Esophagus squamous epithelium (tissue), 5 donors: ENCODE data around the gene RANBP3L. TPM values are rescaled to one million over a fixed set of nuclear protein-coding genes. Genes with fewer than 3 reads are reported as not detected.

Experiments used
- DNase-seq: peaks from one replicate; lab custom pipeline; 2025; lab: John Stamatoyannopoulos, UW
- H3K27ac ChIP-seq, 4 donors: fragments of 200-600 bp; sonication (generic); one replicate each; pipeline ENCODE4 v1.5.1; 2016 to 2019; ENCODE audit warnings: mild to moderate bottlenecking in 1 of 4
- H3K27me3 ChIP-seq, 4 donors: fragments of 200-600 bp; sonication (generic); 1 replicate in 3 of 4; 2 replicates in 1 of 4; pipeline versions ENCODE4 v1.5.1 to v1.6.0; 2017 to 2021; ENCODE audit warnings: antibody characterized with exemption in 1 of 4
- H3K36me3 ChIP-seq, 3 donors: fragments of 200-600 bp; sonication (generic); one replicate each; pipeline ENCODE4 v1.5.1; 2016 to 2019
- H3K4me1 ChIP-seq, 3 donors: fragments of 200-600 bp; sonication (generic); one replicate each; pipeline ENCODE4 v1.5.1; 2017 to 2019
- H3K4me3 ChIP-seq, 4 donors: fragments of 200-600 bp; sonication (generic); 1 replicate in 3 of 4; 2 replicates in 1 of 4; pipeline ENCODE4 v1.5.1; 2016 to 2019; ENCODE audit warnings: mild to moderate bottlenecking in 2 of 4, moderate library complexity in 1 of 4
- H3K9me3 ChIP-seq, 3 donors: fragments of 200-600 bp; sonication (generic); one replicate each; pipeline ENCODE4 v1.5.1; 2016 to 2019
- POLR2A ChIP-seq, 4 donors: fragments of 450-650 bp; IDR thresholded peaks; one replicate each; pipeline ENCODE4 v1.6.1; 2017; ENCODE audit warnings: antibody characterized with exemption in 4 of 4, mild to moderate bottlenecking in 4 of 4, moderate library complexity in 3 of 4
- WGBS, 2 donors: methylation state at CpG; one replicate each; pipeline ENCODE4 v1.1.5; 2018; 5-methylcytosine and 5-hydroxymethylcytosine counted together
- intact Hi-C: fragments of 100-400 bp; cut with DNase I; formaldehyde crosslinking; loops from one replicate; pipeline ENCODE4 v1.15.0; 2022
- total RNA-seq, 4 donors: library from RNA; depleted of rRNA; stranded (reverse); fragments of >200 nt; gene quantifications; one replicate each; pipeline ENCODE4 v1.1.0, GENCODE V29; 2016
- TF ChIP-seq, protein P1 (sequence below), 6 experiments: fragments of 450-650 bp in 4 of 6; fragments of 200-600 bp in 2 of 6; sonication (generic) in 2 of 6; IDR thresholded peaks; one replicate each; pipeline ENCODE4 v1.5.1; 2016 to 2019; ENCODE audit warnings: antibody characterized with exemption in 6 of 6, mild to moderate bottlenecking in 4 of 6, moderate library complexity in 4 of 6
- donor health status: DM: yes; HTN: yes; CAD: no.

RANBP3L gene
- total RNA-seq, 4 donors from 2014 or later = 0.30 to 0.57 (median 0.56) TPM; not detected in 1

DNA sequence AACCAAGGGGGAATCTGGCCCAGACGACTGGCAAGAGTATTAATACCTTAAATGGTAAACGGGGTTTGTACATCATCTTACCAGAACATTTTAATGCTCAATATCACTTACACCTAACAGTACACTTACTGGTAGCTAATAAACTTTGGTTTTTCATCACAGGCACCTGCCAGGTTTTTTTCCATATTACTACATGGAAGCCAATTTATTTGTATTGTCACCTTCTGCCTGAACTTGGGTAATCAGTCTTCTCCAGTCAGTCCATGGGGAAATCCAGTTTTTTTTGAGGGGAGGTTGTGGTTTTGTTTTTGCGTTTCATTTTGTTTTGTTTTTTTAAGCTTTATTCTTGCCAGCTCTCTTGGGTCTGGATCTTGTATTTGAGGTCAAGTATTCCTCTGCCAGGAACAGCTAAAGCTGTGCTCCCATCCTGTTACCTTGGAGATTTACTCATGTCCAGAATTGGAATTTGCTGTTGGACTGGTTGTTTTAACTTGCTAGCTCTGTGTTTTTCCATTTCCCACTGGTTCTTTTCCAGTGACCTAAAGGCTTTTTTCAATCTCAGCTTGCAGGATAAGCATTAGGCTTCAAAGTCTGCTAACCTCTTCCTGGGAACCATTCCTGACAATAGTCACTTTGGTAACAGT, 48.9 kb downstream of the RANBP3L start:
- no peaks in the 10 kb centered on the region for H3K27me3 ChIP-seq
- H3K36me3 ChIP-seq = no peaks in the 10 kb centered on the region
- WGBS, 2 donors = 59 to 61% methylated on average over 3 of the region's 3 CpGs
- H3K4me3 ChIP-seq = no peak overlapping the region
- intact Hi-C loops = no loop called here
- H3K4me1 ChIP-seq = no peaks in the 10 kb centered on the region
- DNase-seq = no peak
- no peak for TF ChIP-seq POLR2A (IDR thresholded peaks at IDR 0.05)
- TF ChIP-seq, protein P1, sequence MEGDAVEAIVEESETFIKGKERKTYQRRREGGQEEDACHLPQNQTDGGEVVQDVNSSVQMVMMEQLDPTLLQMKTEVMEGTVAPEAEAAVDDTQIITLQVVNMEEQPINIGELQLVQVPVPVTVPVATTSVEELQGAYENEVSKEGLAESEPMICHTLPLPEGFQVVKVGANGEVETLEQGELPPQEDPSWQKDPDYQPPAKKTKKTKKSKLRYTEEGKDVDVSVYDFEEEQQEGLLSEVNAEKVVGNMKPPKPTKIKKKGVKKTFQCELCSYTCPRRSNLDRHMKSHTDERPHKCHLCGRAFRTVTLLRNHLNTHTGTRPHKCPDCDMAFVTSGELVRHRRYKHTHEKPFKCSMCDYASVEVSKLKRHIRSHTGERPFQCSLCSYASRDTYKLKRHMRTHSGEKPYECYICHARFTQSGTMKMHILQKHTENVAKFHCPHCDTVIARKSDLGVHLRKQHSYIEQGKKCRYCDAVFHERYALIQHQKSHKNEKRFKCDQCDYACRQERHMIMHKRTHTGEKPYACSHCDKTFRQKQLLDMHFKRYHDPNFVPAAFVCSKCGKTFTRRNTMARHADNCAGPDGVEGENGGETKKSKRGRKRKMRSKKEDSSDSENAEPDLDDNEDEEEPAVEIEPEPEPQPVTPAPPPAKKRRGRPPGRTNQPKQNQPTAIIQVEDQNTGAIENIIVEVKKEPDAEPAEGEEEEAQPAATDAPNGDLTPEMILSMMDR (IDR thresholded peaks at IDR 0.05) = no peak
- peak overlapping the region in 1 of 4 donors; percentile 36 for H3K27ac ChIP-seq
- H3K9me3 ChIP-seq = no peaks in the 10 kb centered on the region

GRCh38 chr5:36251218-36251617, 50.5 kb downstream of the RANBP3L start:
- no peak overlapping the region for H3K4me3 ChIP-seq
- intact Hi-C loops = no loop called here
- 81 to 83% methylated on average over 3 of the region's 3 CpGs for WGBS, 2 donors

DNA sequence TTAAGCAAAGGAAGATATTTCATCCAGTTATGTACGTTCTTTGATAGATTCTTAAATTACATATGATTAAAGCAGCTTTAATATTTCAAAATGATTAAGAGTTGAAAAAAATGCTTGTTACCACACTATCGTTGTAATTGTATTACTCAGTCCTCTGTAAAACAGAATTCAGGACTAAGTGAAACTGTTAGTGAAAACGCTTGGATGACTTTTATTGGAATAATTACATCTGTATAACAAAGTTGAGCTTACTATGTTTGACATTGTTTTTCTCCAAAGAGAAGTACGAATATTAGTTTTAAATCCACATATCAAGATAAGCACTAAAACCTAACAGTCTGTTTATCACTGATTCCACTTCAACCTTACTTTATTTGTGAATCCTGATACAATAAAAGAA, 51.3 kb downstream of the RANBP3L start:
- Histone ChIP-seq H3K36me3 (no peaks in the 10 kb centered on the region), H3K27ac (no peak overlapping the region), H3K4me1 (no peaks in the 10 kb centered on the region), H3K9me3 (no peaks in the 10 kb centered on the region), H3K4me3 (no peak overlapping the region), H3K27me3 (no peaks in the 10 kb centered on the region)
- no peak for TF ChIP-seq POLR2A (IDR thresholded peaks at IDR 0.05)
- TF ChIP-seq, protein P1 (IDR thresholded peaks at IDR 0.05) = no peak
- no peak for DNase-seq
- intact Hi-C loops = no loop called here
- WGBS, 2 donors = 79 to 85% methylated on average over 4 of the region's 4 CpGs

More at GRCh38 chr5:36251218-36251617, 50.5 kb downstream of the RANBP3L start:
- no peaks in the 10 kb centered on the region for H3K36me3 ChIP-seq
- DNase-seq = no peak
- H3K27me3 ChIP-seq = no peaks in the 10 kb centered on the region
- no peak overlapping the region for H3K27ac ChIP-seq
- no peak for TF ChIP-seq POLR2A (IDR thresholded peaks at IDR 0.05)
- TF ChIP-seq, protein P1 (IDR thresholded peaks at IDR 0.05) = no peak
- no peaks in the 10 kb centered on the region for H3K4me1 ChIP-seq
- no peaks in the 10 kb centered on the region for H3K9me3 ChIP-seq

GRCh38 chr5:36246036-36246800, 55.5 kb downstream of the RANBP3L start:
- TF ChIP-seq, protein P1 (IDR thresholded peaks at IDR 0.05) = no peak
- no peak for TF ChIP-seq POLR2A (IDR thresholded peaks at IDR 0.05)
- Histone ChIP-seq H3K36me3 (no peaks in the 10 kb centered on the region), H3K9me3 (no peaks in the 10 kb centered on the region), H3K27me3 (no peaks in the 10 kb centered on the region), H3K27ac (no peak overlapping the region), H3K4me1 (peaks cover 0 to 8% (median 4%) of the 10 kb centered on the region in 3 donors), H3K4me3 (no peak overlapping the region)
- intact Hi-C loops = no loop called here
- DNase-seq = no peak
- WGBS, 2 donors = 90 to 98% methylated on average over 7 to 8 of the region's 10 CpGs

- Histone ChIP-seq H3K27me3 (no peaks in the 10 kb centered on the region), H3K4me3 (no peak overlapping the region), H3K27ac (no peak overlapping the region), H3K36me3 (no peaks in the 10 kb centered on the region), H3K9me3 (no peaks in the 10 kb centered on the region), H3K4me1 (peaks cover 7 to 29% (median 12%) of the 10 kb centered on the region in 3 donors)
- no peak for TF ChIP-seq POLR2A (IDR thresholded peaks at IDR 0.05)
- TF ChIP-seq, protein P1 (IDR thresholded peaks at IDR 0.05) = no peak
- no peak for DNase-seq
- 86 to 88% methylated on average over 3 of the region's 3 CpGs for WGBS, 2 donors
- intact Hi-C loops = no loop called here
Measured at GRCh38 chr5:36244076-36244475, 57.6 kb downstream of the RANBP3L start.
